Measurements from ENCODE around the gene PTAR1.

PTAR1 gene

GRCh38 chr9:69750085-69750484 is 9.7 kb downstream of the PTAR1 start:
- no peak for DNase-seq (ENCODE audit: low spot score)

- no peak for DNase-seq (ENCODE audit: low spot score)
Observed at GRCh38 chr9:69748304-69748703, 11.5 kb downstream of the PTAR1 start.

GRCh38 chr9:69746859-69747560 is 12.8 kb downstream of the PTAR1 start:
- no peak for DNase-seq (ENCODE audit: low spot score)

GRCh38 chr9:69745716-69746437 is 13.9 kb downstream of the PTAR1 start:
- no peak for DNase-seq (ENCODE audit: low spot score)

- no peak for DNase-seq (ENCODE audit: low spot score)
Observed at GRCh38 chr9:69744688-69745380, 15.0 kb downstream of the PTAR1 start.

GRCh38 chr9:69743930-69744329 is 15.9 kb downstream of the PTAR1 start:
- DNase-seq (ENCODE audit: low spot score), result no peak

- DNase-seq (ENCODE audit: low spot score), result no peak
Observed at GRCh38 chr9:69740872-69741505, 18.8 kb downstream of the PTAR1 start.

- no peak for DNase-seq (ENCODE audit: low spot score)
Observed at GRCh38 chr9:69731348-69731747, 28.5 kb downstream of the PTAR1 start.

GRCh38 chr9:69719983-69720382 is 39.8 kb downstream of the PTAR1 start:
- no peak for DNase-seq (ENCODE audit: low spot score)

- DNase-seq (ENCODE audit: low spot score), result no peak
Observed at GRCh38 chr9:69719367-69719766, 40.4 kb downstream of the PTAR1 start.

- no peak for DNase-seq (ENCODE audit: low spot score)
Observed at GRCh38 chr9:69718218-69718617, 41.6 kb downstream of the PTAR1 start.

GRCh38 chr9:69715825-69716224 is 44.0 kb downstream of the PTAR1 start:
- DNase-seq (ENCODE audit: low spot score), result no peak

GRCh38 chr9:69715096-69715495 is 44.7 kb downstream of the PTAR1 start:
- no peak for DNase-seq (ENCODE audit: low spot score)

- no peak for DNase-seq (ENCODE audit: low spot score)
Observed at GRCh38 chr9:69697475-69697874, 62.3 kb downstream of the PTAR1 start.

- DNase-seq (ENCODE audit: low spot score), result no peak
Observed at GRCh38 chr9:69696802-69697201, 63.0 kb downstream of the PTAR1 start.

- no peak for DNase-seq (ENCODE audit: low spot score)
Observed at GRCh38 chr9:69689991-69690538, 69.7 kb downstream of the PTAR1 start.

- no peak for DNase-seq (ENCODE audit: low spot score)
Observed at GRCh38 chr9:69683927-69684326, 75.9 kb downstream of the PTAR1 start.

- no peak for DNase-seq (ENCODE audit: low spot score)
Observed at GRCh38 chr9:69678843-69679538, 80.8 kb downstream of the PTAR1 start.

- DNase-seq (ENCODE audit: low spot score), result no peak
Observed at GRCh38 chr9:69677931-69678330, 81.9 kb downstream of the PTAR1 start.

- DNase-seq (ENCODE audit: low spot score), result no peak
Observed at GRCh38 chr9:69675563-69675962, 84.2 kb downstream of the PTAR1 start.

- no peak for DNase-seq (ENCODE audit: low spot score)
Observed at GRCh38 chr9:69674716-69675438, 84.9 kb downstream of the PTAR1 start.

Data from globus pallidus (tissue), 1 donor.